ENCODE results near the gene SERPINE2.

The SERPINE2 gene

GRCh38 chr2:223925106-223925505 is 114.0 kb downstream of the SERPINE2 start:
- Histone ChIP-seq H2BK12ac (ENCODE audit: low read length) (no peak overlapping the region), H3K4me2 (ENCODE audit: insufficient read depth, low read length, poor library complexity, severe bottlenecking) (no peak overlapping the region)

More at GRCh38 chr2:223925106-223925505, 114.0 kb downstream of the SERPINE2 start:
- no CpG with 5 or more reads among the region's 3 CpGs for WGBS, 2 donors (ENCODE audit: extremely low coverage in 2 of 2, insufficient read length in 2 of 2, insufficient replicate concordance in 1 of 2)
- no peak overlapping the region for H4K8ac ChIP-seq (ENCODE audit: low read depth, low read length)
- H3K27me3 ChIP-seq (ENCODE audit: control insufficient read depth in 3 of 3, insufficient read depth in 3 of 3, low read depth in 1 of 3, low read length in 3 of 3) = no peaks in the 10 kb centered on the region
- no peak overlapping the region for H3K4me3 ChIP-seq (ENCODE audit: low read length in 2 of 2)
- H2BK120ac ChIP-seq (ENCODE audit: low read depth, low read length) = no peak overlapping the region
- H3K14ac ChIP-seq (ENCODE audit: low read length) = no peak overlapping the region
- no peak overlapping the region for H2BK5ac ChIP-seq (ENCODE audit: low read length)
- H3K9ac ChIP-seq (ENCODE audit: low read depth, low read length, poor library complexity) = no peak overlapping the region
- no peak overlapping the region for H2BK15ac ChIP-seq (ENCODE audit: low read length)
- no peaks in the 10 kb centered on the region for H3K79me1 ChIP-seq (ENCODE audit: low read depth, low read length)
- H4K91ac ChIP-seq (ENCODE audit: low read depth, low read length, poor library complexity) = no peak overlapping the region
- H3K4me1 ChIP-seq (ENCODE audit: control insufficient read depth in 2 of 2, insufficient read depth in 1 of 2, low read depth in 1 of 2, low read length in 2 of 2) = no peaks in the 10 kb centered on the region
- H3K23ac ChIP-seq (ENCODE audit: low read depth, low read length, poor library complexity) = no peak overlapping the region
- H3K4ac ChIP-seq (ENCODE audit: low read length) = no peak overlapping the region
- H3K9me3 ChIP-seq (replicated peaks in 1 of 2; ENCODE audit: control insufficient read depth in 2 of 2, insufficient read depth in 1 of 2, low read depth in 1 of 2, low read length in 2 of 2) = peaks cover 0 to 21% of the 10 kb centered on the region in 2 donors
- peaks cover 0 to 20% of the 10 kb centered on the region in 2 donors for H3K36me3 ChIP-seq (replicated peaks in 1 of 2; ENCODE audit: control insufficient read depth in 2 of 2, insufficient read depth in 2 of 2, low read length in 2 of 2)
- H2AK5ac ChIP-seq (ENCODE audit: low read depth, low read length) = no peak overlapping the region
- DNase-seq (ENCODE audit: low spot score) = no peak
- H2AFZ ChIP-seq (ENCODE audit: low read length) = no peak overlapping the region
- H3K27ac ChIP-seq (replicated peaks; ENCODE audit: low read length) = no peak overlapping the region
- no peak overlapping the region for H3K18ac ChIP-seq (ENCODE audit: low read length)
